Chondrocyte (in vitro differentiated cells): Measurements from ENCODE around the gene STUM. TPM values are rescaled to one million over a fixed set of nuclear protein-coding genes. Genes with fewer than 3 reads are reported as not detected.
A peak's percentile ranks its signal among the peaks of the same experiment; 100 is the strongest.
"Not testable (repeated sequence)": the region's sequence is repeated elsewhere in the genome, so short reads cannot be mapped to it uniquely, and the experiment has no call there.

Source experiments
- DNase-seq: peaks from one replicate; pipeline ENCODE4 v3.0.0; 2021; ENCODE audit warnings: mixed read lengths, low spot score
- H3K27ac Mint-ChIP-seq: one replicate; pipeline ENCODE4 v1.8.0; 2021; ENCODE audit warnings: mild to moderate bottlenecking, moderate library complexity, mixed read lengths; ENCODE audit not compliant: unreplicated experiment
- H3K27me3 Mint-ChIP-seq: 2 replicates; pipeline ENCODE4 v1.8.0; 2021; ENCODE audit warnings: low read depth, mixed read lengths
- H3K36me3 Mint-ChIP-seq: 2 replicates; pipeline ENCODE4 v1.8.0; 2021; ENCODE audit warnings: low read depth, mixed read lengths
- H3K4me1 Mint-ChIP-seq: 2 replicates; pipeline ENCODE4 v1.8.0; 2021; ENCODE audit warnings: low read depth, mild to moderate bottlenecking, mixed read lengths
- H3K4me3 Mint-ChIP-seq: one replicate; pipeline ENCODE4 v1.8.0; 2021; ENCODE audit warnings: mild to moderate bottlenecking, moderate library complexity, mixed read lengths; ENCODE audit not compliant: unreplicated experiment
- H3K9me3 Mint-ChIP-seq: 2 replicates; pipeline ENCODE4 v1.8.0; 2021; ENCODE audit warnings: low read depth, mixed read lengths
- CTCF ChIP-seq: fragments of 200-600 bp; sonication (generic); IDR thresholded peaks from 2 replicates; pipeline ENCODE4 v1.5.0; 2021; ENCODE audit warnings: antibody characterized with exemption, mild to moderate bottlenecking, moderate library complexity
- total RNA-seq: library from RNA; stranded (reverse); gene quantifications from 3 replicates; pipeline ENCODE4 v1.2.1, GENCODE V29; 2021

The STUM gene
- total RNA-seq, 1 donor from 2014 or later = 0.27 TPM

GRCh38 chr1:226637147-226637935, 88.8 kb downstream of the STUM start:
- peaks cover 7% of the 10 kb centered on the region for H3K36me3 Mint-ChIP-seq
- DNase-seq = peak; percentile 85
- H3K4me1 Mint-ChIP-seq = no peaks in the 10 kb centered on the region
- TF ChIP-seq CTCF = peak; percentile 50
- H3K27me3 Mint-ChIP-seq = no peaks in the 10 kb centered on the region
- no peak overlapping the region for H3K4me3 Mint-ChIP-seq
- H3K9me3 Mint-ChIP-seq = no peaks in the 10 kb centered on the region
- no peak overlapping the region for H3K27ac Mint-ChIP-seq

DNA sequence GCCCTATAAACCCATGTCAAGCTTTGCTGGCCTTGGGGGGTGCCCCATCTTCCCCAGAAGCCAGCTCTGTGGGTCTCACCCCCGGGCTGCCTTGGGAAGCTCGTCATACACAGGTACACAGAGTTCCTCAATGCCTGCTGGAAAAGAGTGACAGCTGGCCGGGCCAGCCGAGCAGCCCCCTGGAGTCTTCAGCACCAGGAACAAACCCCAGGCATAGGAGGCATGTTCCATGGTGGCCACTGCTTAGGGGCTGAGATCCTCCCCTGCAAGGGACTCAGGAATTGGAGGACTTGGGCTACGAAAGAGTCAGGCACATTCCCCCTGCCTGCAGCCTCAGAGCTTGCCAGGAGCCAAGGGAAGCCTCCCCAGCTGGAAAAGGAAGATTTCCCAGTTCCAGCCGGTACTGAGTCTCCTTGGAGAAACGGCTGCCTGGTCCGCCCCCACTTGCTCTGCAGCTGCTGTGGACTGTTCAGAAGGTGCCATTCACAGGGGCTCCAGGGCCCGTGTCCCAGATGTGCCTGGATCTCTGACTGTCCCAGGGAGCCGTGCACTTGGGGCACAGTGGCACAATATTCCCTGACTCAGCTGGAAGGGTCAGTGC, 89.5 kb downstream of the STUM start:
- peak; percentile 76 for DNase-seq
- Mint-ChIP-seq H3K27me3 (no peaks in the 10 kb centered on the region), H3K9me3 (no peaks in the 10 kb centered on the region), H3K36me3 (peaks cover 7% of the 10 kb centered on the region), H3K4me1 (peaks cover 2% of the 10 kb centered on the region), H3K27ac (no peak overlapping the region), H3K4me3 (no peak overlapping the region)
- no peak for TF ChIP-seq CTCF

DNA sequence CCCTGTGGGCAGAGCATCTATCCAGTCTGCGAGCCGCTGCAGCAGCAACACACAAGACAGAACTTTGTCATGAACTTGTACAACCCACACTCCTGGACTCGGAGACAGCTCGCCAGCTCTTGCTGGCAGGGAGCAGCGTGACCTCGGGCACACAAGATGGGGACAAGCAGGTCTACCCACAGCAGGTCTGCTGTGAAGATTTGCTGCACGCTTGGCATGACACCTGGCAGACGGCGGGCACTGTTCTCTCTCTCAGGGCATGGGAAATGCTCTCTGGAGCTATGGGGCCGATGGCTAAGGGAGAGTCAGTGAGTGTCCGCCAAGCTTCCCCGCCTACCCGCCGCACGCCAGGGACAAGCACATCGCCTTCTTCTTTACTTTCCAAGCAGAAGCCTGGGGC, 90.0 kb downstream of the STUM start:
- Mint-ChIP-seq H3K36me3 (peaks cover 7% of the 10 kb centered on the region), H3K27me3 (no peaks in the 10 kb centered on the region), H3K4me1 (peaks cover 7% of the 10 kb centered on the region), H3K4me3 (no peak overlapping the region), H3K27ac (no peak overlapping the region), H3K9me3 (no peaks in the 10 kb centered on the region)
- peak; percentile 62 for DNase-seq
- TF ChIP-seq CTCF = no peak

DNA sequence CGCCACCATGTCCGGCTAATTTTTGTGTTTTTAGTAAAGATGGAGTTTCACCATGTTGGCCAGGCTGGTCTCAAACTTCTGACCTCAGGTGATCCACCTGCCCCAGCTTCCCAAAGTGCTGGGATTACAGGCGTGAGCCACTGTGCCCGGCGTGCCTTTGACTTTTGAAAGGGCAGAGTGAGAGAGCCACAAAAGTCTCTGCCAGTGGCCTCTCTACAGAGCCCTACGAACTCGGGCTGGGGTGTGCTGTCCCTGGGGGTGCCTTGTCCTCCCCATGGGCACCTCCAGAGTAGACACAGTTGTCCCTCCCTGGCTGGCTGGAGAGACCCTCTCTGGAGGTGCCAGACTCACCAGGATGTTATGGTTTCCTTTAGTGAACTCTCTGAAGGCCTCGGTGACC, 90.6 kb downstream of the STUM start:
- H3K27me3 Mint-ChIP-seq, H3K4me1 Mint-ChIP-seq, H3K9me3 Mint-ChIP-seq, DNase-seq, H3K4me3 Mint-ChIP-seq, H3K36me3 Mint-ChIP-seq, H3K27ac Mint-ChIP-seq: not testable (repeated sequence)

GRCh38 chr1:226639631-226640061, 91.1 kb downstream of the STUM start:
- Mint-ChIP-seq H3K4me1 (peaks cover 8% of the 10 kb centered on the region), H3K27ac (no peak overlapping the region), H3K9me3 (no peaks in the 10 kb centered on the region), H3K4me3 (no peak overlapping the region), H3K27me3 (no peaks in the 10 kb centered on the region), H3K36me3 (peaks cover 7% of the 10 kb centered on the region)
- no peak for TF ChIP-seq CTCF
- peak; percentile 81 for DNase-seq
